ENCODE results near the gene C10orf105. TPM values are rescaled to one million over a fixed set of nuclear protein-coding genes. Genes with fewer than 3 reads are reported as not detected.

The C10orf105 gene
- total and polyA plus RNA-seq, 2 of the 8 experiments (the other 6 are each of a cell fraction or from before 2014, with no cell fraction given), result 0.71 to 0.73 TPM

GRCh38 chr10:71722849-71723248 lies 3.3 kb upstream of the C10orf105 start:
- no peak overlapping the region for H3K4ac ChIP-seq (replicated peaks; ENCODE audit: insufficient read length, low read depth, low read length)
- H3K9ac ChIP-seq (replicated peaks in 1 of 4; ENCODE audit: extremely low read depth in 1 of 4, low read depth in 3 of 4, low read length in 3 of 4), result no peak overlapping the region
- H4K5ac ChIP-seq (ENCODE audit: insufficient read length, low read depth, low read length), result no peak overlapping the region
- no peak overlapping the region for H2BK15ac ChIP-seq (ENCODE audit: low read length)
- no peak overlapping the region for H2AFZ ChIP-seq (ENCODE audit: low read length)
- POLR2A ChIA-PET (ENCODE audit: partially characterized antibody), result no interaction called here
- 0 out of 2 replicates have a peak overlapping the region, but pooled peaks have one; percentile 18 for H2BK20ac ChIP-seq (ENCODE audit: low read length)
- H3K27me3 ChIP-seq (replicated peaks in 1 of 4; ENCODE audit: control insufficient read depth in 3 of 4, extremely low read depth in 1 of 4, insufficient read depth in 3 of 4, low read length in 3 of 4), result peaks cover 0 to 6% (median 0%) of the 10 kb centered on the region in 4 experiments; a peak in 2 of 7 replicates
- no peak overlapping the region for H4K8ac ChIP-seq (ENCODE audit: extremely low read depth, insufficient read depth, low read length)
- H3K4me3 ChIP-seq (ENCODE audit: extremely low read depth in 1 of 4, insufficient read depth in 2 of 4, low read depth in 3 of 4, low read length in 4 of 4), result no peak overlapping the region
- no peak overlapping the region for H2AK5ac ChIP-seq (ENCODE audit: low read depth, low read length)
- no peak overlapping the region for H2BK120ac ChIP-seq (replicated peaks; ENCODE audit: low read depth, low read length)
- no peaks in the 10 kb centered on the region for H3K79me2 ChIP-seq (ENCODE audit: control insufficient read depth in 1 of 2, insufficient read depth in 2 of 2, low read length in 2 of 2)
- no peak overlapping the region for H3K56ac ChIP-seq (replicated peaks; ENCODE audit: insufficient read length, low read depth, low read length)
- no peaks in the 10 kb centered on the region for H3K79me1 ChIP-seq (ENCODE audit: low read depth, low read length)
- FAIRE-seq (no peak), DNase-seq (ENCODE audit: low read depth in 1 of 2, low spot score in 2 of 2) (no peak)
- no peak overlapping the region for H3K18ac ChIP-seq (ENCODE audit: extremely low read depth, low read length)
- peaks cover 0 to 14% (median 7%) of the 10 kb centered on the region in 4 experiments; a peak in 6 of 7 replicates for H3K4me1 ChIP-seq (replicated peaks in 1 of 4; ENCODE audit: control insufficient read depth in 3 of 4, insufficient read depth in 4 of 4, low read length in 3 of 4)
- H3K23me2 ChIP-seq (ENCODE audit: low read depth, low read length), result peaks cover 2% of the 10 kb centered on the region; the same call in 1 of the 2 replicates
- TF ChIP-seq GABPA (IDR thresholded peaks at IDR 0.05; ENCODE audit: borderline replicate concordance, insufficient read depth, low read length), result no peak
- TF ChIP-seq PHF8 (conservative IDR thresholded peaks at IDR 0.05; ENCODE audit: low read depth, low read length), result no peak
- TF ChIP-seq, protein P1, sequence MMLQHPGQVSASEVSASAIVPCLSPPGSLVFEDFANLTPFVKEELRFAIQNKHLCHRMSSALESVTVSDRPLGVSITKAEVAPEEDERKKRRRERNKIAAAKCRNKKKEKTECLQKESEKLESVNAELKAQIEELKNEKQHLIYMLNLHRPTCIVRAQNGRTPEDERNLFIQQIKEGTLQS (IDR thresholded peaks at IDR 0.05; ENCODE audit: insufficient read depth, low read depth, low read length), result no peak
- TF ChIP-seq CEBPB (IDR thresholded peaks at IDR 0.05; ENCODE audit: low read depth, low read length), result no peak
- TF ChIP-seq RXRA (IDR thresholded peaks at IDR 0.05; ENCODE audit: insufficient read depth, low read depth, low read length), result no peak
- TF ChIP-seq SP4 (IDR thresholded peaks at IDR 0.05; ENCODE audit: low read length), result no peak
- no peaks in the 10 kb centered on the region for H4K20me1 ChIP-seq (replicated peaks in 1 of 2; ENCODE audit: control insufficient read depth in 1 of 2, insufficient read depth in 2 of 2, low read length in 2 of 2)
- no peak overlapping the region for H2BK12ac ChIP-seq (ENCODE audit: low read depth, low read length)
- H3K4me2 ChIP-seq (ENCODE audit: insufficient read depth in 1 of 2, low read depth in 2 of 2, low read length in 2 of 2), result no peak overlapping the region
- 89% methylated on average over 1 of the region's 1 CpG; no CpG with 5 or more reads in 1 of the 2 experiments for WGBS, 2 experiments (ENCODE audit: extremely low coverage in 1 of 2, insufficient coverage in 1 of 2, insufficient read length in 1 of 2, insufficient replicate concordance in 2 of 2, low coverage in 1 of 2, low lambda C conversion rate in 2 of 2, missing lambda C conversion rate in 1 of 2)
- H2BK5ac ChIP-seq (ENCODE audit: low read depth, low read length), result no peak overlapping the region
- H3K27ac ChIP-seq (ENCODE audit: low read depth, low read length), result no peak overlapping the region
- H3K23ac ChIP-seq (ENCODE audit: insufficient read length), result no peak overlapping the region
- CTCF ChIA-PET (ENCODE audit: partially characterized antibody), result interaction anchor here (0.7 to 4.9 kb wide), 8 partner anchors 10 to 354 kb away, joined by 3 to 23 read pairs (median 4); partner anchors contain the start of gene VSIR
- no peak overlapping the region for H4K91ac ChIP-seq (replicated peaks; ENCODE audit: insufficient read length, low read length)
- H3K14ac ChIP-seq (ENCODE audit: insufficient read length), result no peak overlapping the region
- H3K36me3 ChIP-seq (ENCODE audit: control insufficient read depth in 2 of 4, insufficient read depth in 4 of 4, low read length in 3 of 4), result no peaks in the 10 kb centered on the region
- no peaks in the 10 kb centered on the region for H3K9me3 ChIP-seq (ENCODE audit: insufficient read depth in 2 of 2, low read depth in 1 of 2, low read length in 1 of 2)
